ENCODE measurements around the gene DHX34.

The DHX34 gene

DNA sequence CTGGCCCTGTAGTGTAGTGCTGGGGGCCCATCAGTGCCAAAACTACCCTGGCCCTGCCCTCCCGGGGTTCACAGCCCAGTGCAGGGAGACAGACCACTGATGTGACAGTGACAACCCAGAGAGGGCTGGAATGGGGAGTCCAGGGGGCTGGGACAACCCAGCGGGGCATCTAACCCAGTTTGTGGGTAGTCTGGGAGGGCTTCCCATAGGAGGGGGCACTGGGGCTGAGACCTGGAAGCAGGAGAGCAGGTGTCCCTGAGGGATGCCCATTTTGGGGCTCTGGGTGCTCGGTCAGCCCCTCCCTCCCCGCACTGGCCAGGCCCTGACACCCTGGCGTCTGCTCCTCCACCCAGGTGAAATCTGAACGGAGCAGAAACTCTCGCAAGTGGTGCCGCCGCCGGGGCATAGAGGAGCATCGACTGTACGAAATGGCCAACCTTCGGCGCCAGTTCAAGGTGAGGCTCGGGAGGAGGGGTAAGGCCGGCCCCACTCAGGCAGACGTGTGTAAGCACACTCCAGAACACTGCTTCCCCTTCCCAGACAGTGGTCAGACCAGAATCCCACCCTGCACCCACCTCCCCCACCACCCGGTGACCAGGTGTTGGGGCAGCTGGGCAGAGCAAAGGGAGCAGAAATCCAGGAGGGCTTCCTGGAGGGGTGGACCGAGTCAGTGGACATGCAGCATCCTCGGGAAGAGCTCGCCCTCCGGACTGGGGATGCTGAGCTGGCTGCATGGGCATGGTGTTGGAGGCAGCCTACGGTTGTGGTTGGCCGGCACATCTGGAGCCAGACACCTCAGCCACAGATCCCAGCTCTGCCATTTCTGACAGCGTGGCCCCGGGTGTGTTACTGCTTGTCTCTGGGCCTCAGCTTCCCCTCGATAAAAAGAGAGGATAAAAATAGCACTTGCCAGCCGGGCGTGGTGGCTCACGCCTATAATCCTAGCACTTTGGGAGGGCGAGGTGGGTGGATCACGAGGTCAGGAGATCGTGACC lies 24.4 kb downstream of the DHX34 start:
- Histone ChIP-seq H3K4me3 (ENCODE audit: low read length) (no peak overlapping the region), H3K9ac (ENCODE audit: low read depth, low read length) (no peak overlapping the region), H3K4me2 (ENCODE audit: low read length) (no peak overlapping the region), H3K36me3 (ENCODE audit: insufficient read depth, low read length) (peaks cover 84% of the 10 kb centered on the region), H3K9me3 (replicated peaks; ENCODE audit: low read length) (no peaks in the 10 kb centered on the region), H3K27me3 (ENCODE audit: control insufficient read depth, insufficient read depth, low read length) (no peaks in the 10 kb centered on the region), H3K4me1 (ENCODE audit: control insufficient read depth, insufficient read depth, low read length) (peaks cover 17% of the 10 kb centered on the region)

DNA sequence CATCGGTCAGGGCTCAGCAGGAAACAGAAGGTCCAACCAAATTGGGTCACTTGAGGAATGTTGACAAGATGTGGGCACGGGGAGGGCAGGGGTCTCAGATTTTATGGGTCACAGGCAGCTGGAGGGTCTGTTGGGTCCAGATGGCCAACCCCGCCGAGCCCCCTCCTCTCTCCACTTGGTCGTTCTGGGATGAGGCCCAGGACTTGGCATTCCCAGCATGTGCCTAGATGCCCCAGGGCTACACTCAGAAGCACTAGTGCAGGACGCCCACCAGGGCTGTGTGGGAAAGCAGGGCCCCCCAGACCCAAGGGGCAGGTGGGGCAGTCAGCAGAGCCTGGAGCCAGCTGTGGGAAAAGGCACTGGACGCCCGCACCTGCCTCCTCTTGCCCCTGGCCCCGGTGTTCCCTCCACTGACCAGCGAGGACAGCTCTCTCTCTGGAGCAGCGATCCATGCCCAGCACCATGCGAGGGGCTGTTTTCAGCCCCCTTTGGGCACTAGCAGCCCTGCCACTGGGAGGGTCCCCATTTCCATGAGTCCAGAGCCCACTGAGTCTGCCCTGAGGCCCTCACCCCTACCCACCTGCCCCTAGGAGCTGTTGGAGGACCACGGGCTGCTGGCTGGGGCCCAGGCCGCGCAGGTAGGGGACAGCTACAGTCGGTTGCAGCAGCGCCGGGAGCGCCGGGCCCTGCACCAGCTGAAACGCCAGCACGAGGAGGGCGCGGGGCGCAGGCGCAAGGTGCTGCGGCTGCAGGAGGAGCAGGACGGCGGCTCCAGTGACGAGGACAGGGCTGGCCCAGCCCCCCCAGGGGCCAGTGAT lies 26.0 kb downstream of the DHX34 start:
- Histone ChIP-seq H3K9me3 (replicated peaks; ENCODE audit: low read length) (no peaks in the 10 kb centered on the region), H3K9ac (ENCODE audit: low read depth, low read length) (no peak overlapping the region), H3K36me3 (ENCODE audit: insufficient read depth, low read length) (peaks cover 79% of the 10 kb centered on the region), H3K4me2 (ENCODE audit: low read length) (no peak overlapping the region), H3K4me3 (ENCODE audit: low read length) (no peak overlapping the region), H3K27me3 (ENCODE audit: control insufficient read depth, insufficient read depth, low read length) (no peaks in the 10 kb centered on the region), H3K4me1 (ENCODE audit: control insufficient read depth, insufficient read depth, low read length) (peaks cover 17% of the 10 kb centered on the region)

DNA sequence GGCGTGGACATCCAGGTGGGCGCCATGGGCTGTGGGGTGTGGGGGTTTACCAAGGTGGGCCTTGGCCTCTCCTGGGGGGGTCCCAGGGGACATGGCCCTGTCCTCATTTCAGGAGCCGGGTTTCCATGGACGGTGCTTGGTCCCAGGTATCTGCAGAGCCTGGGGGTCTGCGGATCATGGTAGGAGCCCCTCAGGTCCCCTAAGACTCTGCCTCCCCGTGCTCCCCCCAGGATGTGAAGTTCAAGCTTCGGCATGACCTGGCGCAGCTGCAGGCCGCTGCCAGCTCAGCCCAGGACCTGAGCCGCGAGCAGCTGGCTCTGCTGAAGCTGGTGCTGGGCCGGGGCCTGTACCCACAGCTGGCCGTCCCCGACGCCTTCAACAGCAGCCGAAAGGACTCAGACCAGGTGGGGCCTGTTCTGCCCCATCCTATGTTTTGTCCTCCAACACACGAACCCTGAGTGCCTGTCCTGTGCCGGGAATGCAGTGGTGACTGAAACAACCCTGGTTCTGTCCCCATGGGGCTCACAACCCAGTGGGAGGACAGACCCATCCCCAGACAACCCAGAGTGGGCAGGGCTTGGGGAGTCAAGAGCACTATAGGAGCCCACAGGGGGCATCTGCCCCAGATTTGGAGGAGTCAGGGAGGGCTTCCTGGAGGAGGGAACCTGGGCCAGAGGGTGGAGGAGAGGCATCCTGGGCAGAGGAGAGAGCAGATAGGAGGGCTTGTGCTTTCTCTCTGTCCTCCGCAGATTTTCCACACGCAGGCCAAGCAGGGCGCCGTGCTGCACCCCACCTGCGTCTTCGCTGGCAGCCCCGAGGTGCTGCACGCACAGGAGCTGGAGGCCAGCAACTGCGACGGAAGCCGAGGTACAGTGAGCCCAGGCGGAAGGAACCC lies 26.8 kb downstream of the DHX34 start:
- H3K4me3 ChIP-seq (ENCODE audit: low read length): no peak overlapping the region
- no peak overlapping the region for H3K4me2 ChIP-seq (ENCODE audit: low read length)
- no peak overlapping the region for H3K9ac ChIP-seq (ENCODE audit: low read depth, low read length)
- H3K36me3 ChIP-seq (ENCODE audit: insufficient read depth, low read length): peaks cover 84% of the 10 kb centered on the region
- H3K27me3 ChIP-seq (ENCODE audit: control insufficient read depth, insufficient read depth, low read length): no peaks in the 10 kb centered on the region
- H3K9me3 ChIP-seq (replicated peaks; ENCODE audit: low read length): no peaks in the 10 kb centered on the region
- peaks cover 8% of the 10 kb centered on the region for H3K4me1 ChIP-seq (ENCODE audit: control insufficient read depth, insufficient read depth, low read length)

DNA sequence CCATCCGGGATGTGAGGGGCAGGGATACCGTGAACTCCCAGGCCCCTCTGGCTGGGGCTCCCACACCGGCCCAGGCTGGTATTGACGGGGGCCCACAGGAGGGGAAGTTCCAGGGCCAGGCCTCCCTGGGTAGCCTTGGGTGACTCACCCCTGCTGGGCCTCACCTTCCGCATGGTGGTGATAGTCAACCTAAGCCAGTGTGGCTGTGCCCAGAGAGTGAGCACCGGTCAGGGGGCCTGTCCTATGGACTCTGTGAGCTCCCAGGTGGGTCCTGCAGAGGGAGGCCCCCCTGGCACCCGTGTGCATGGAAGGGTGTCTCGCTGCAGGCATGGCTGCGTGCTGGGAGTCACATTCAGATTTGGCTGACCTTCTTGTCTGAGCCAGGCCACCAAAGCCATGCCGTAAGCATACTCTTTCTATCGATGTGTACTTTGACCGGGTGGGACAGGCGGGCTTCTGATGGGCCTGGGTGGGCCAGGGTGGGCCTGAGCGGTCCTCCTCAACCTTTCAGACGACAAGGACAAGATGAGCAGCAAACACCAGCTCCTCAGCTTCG lies 27.6 kb downstream of the DHX34 start:
- Histone ChIP-seq H3K4me1 (ENCODE audit: control insufficient read depth, insufficient read depth, low read length) (peaks cover 6% of the 10 kb centered on the region), H3K9me3 (replicated peaks; ENCODE audit: low read length) (no peaks in the 10 kb centered on the region), H3K36me3 (ENCODE audit: insufficient read depth, low read length) (peaks cover 83% of the 10 kb centered on the region), H3K9ac (ENCODE audit: low read depth, low read length) (no peak overlapping the region), H3K4me2 (ENCODE audit: low read length) (no peak overlapping the region), H3K27me3 (ENCODE audit: control insufficient read depth, insufficient read depth, low read length) (no peaks in the 10 kb centered on the region), H3K4me3 (ENCODE audit: low read length) (no peak overlapping the region)

DNA sequence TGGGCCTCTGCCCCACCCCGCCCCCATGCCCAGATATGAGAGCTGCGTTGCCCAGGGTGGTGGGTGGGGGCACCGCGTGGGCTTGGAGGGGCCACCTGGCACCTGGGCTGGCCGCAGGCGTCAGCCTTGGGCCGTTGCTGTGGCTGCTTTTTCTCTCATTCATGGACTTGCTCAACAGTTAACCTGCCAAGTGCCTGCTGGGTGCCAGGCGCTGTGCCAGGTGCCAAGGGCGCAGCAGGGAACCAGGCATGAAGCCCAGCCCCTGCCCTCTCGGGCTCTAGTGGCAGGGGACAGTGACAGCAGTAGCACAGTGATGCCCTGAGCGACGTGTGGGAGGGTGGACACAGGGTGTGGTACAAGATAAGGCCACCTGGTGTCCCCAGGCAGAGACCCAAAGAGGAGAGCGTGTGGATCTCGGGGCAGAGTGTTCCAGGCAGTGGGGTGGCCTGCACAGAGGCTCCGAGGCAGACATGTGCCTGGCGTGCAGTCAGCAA lies 28.1 kb downstream of the DHX34 start:
- H3K27me3 ChIP-seq (ENCODE audit: control insufficient read depth, insufficient read depth, low read length): no peaks in the 10 kb centered on the region
- no peak overlapping the region for H3K4me2 ChIP-seq (ENCODE audit: low read length)
- H3K9me3 ChIP-seq (replicated peaks; ENCODE audit: low read length): no peaks in the 10 kb centered on the region
- peaks cover 83% of the 10 kb centered on the region for H3K36me3 ChIP-seq (ENCODE audit: insufficient read depth, low read length)
- H3K4me1 ChIP-seq (ENCODE audit: control insufficient read depth, insufficient read depth, low read length): peaks cover 6% of the 10 kb centered on the region
- H3K9ac ChIP-seq (ENCODE audit: low read depth, low read length): no peak overlapping the region
- H3K4me3 ChIP-seq (ENCODE audit: low read length): no peak overlapping the region

DNA sequence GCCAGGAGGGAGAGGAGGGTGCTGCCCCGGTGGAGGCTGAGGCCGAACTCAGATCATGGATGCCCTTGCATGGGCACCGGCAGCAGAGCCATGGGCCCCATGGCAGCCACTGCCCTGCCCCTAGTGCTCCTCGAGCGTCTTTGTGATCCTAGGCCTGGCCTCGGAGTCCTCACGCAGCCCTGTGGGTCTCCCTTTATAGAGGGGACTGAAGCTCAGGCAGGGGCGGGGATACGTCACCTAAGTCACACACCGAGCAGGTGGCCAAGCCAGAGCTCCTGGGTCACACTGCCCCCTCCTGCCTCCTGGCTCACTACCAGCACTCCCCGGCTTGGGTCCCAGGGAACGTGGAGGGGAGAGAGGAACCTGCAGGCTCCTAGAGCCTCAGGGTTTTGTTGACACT lies 28.7 kb downstream of the DHX34 start:
- Histone ChIP-seq H3K4me2 (ENCODE audit: low read length) (no peak overlapping the region), H3K9me3 (replicated peaks; ENCODE audit: low read length) (no peaks in the 10 kb centered on the region), H3K36me3 (ENCODE audit: insufficient read depth, low read length) (peaks cover 84% of the 10 kb centered on the region), H3K27me3 (ENCODE audit: control insufficient read depth, insufficient read depth, low read length) (no peaks in the 10 kb centered on the region), H3K4me3 (ENCODE audit: low read length) (no peak overlapping the region), H3K9ac (ENCODE audit: low read depth, low read length) (no peak overlapping the region), H3K4me1 (ENCODE audit: control insufficient read depth, insufficient read depth, low read length) (peaks cover 6% of the 10 kb centered on the region)

DNA sequence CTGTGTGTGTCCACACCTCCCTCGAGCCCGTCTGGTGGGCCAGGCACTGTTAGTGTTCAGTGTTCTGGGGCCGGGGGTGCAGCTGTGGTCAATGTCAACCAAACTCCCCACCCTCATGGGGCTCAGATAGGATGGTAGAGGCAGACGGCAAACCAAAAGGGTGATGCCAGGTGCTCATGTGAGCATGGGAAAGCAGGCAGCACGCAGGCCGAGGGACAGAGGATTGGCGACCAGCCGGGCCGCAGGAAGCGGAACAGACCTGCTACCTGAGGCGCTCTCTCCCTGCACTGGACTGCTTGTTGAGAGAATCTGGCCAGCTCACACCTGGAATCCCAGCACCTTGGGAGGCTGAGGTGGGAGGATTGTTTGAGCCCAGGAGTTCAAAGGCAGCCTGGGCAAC lies 29.1 kb downstream of the DHX34 start:
- peaks cover 6% of the 10 kb centered on the region for H3K4me1 ChIP-seq (ENCODE audit: control insufficient read depth, insufficient read depth, low read length)
- no peaks in the 10 kb centered on the region for H3K9me3 ChIP-seq (replicated peaks; ENCODE audit: low read length)
- H3K27me3 ChIP-seq (ENCODE audit: control insufficient read depth, insufficient read depth, low read length): no peaks in the 10 kb centered on the region
- no peak overlapping the region for H3K9ac ChIP-seq (ENCODE audit: low read depth, low read length)
- H3K4me3 ChIP-seq (ENCODE audit: low read length): no peak overlapping the region
- no peak overlapping the region for H3K4me2 ChIP-seq (ENCODE audit: low read length)
- H3K36me3 ChIP-seq (ENCODE audit: insufficient read depth, low read length): peaks cover 80% of the 10 kb centered on the region

DNA sequence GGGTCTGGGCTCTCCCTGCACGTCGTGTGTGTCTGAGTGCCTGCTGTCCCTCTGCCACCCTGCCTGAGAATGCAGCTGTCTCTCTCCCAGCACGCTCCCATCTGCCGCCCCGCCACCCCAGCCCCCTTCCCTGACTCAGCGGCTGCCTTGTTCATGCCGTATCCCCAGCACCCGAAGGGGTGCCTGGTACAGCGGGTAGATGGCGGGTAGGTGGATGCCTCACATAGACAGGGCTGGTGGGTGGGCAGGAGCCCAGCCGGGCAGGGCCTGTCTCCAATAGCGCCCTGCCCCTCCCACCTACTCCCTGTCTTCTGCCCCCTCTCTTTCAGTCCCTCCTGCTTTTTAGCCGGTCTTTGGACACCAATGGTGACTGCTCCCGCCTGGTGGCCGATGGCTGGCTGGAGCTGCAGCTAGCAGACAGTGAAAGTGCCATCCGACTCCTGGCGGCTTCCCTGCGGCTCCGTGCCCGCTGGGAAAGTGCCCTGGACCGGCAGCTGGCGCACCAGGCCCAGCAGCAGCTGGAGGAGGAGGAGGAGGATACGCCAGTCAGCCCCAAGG lies 30.3 kb downstream of the DHX34 start:
- no peaks in the 10 kb centered on the region for H3K9me3 ChIP-seq (replicated peaks; ENCODE audit: low read length)
- H3K4me2 ChIP-seq (ENCODE audit: low read length): peak overlapping the region; percentile 27
- peaks cover 69% of the 10 kb centered on the region for H3K36me3 ChIP-seq (ENCODE audit: insufficient read depth, low read length)
- no peak overlapping the region for H3K4me3 ChIP-seq (ENCODE audit: low read length)
- peaks cover 6% of the 10 kb centered on the region for H3K4me1 ChIP-seq (ENCODE audit: control insufficient read depth, insufficient read depth, low read length)
- no peak overlapping the region for H3K9ac ChIP-seq (ENCODE audit: low read depth, low read length)
- no peaks in the 10 kb centered on the region for H3K27me3 ChIP-seq (ENCODE audit: control insufficient read depth, insufficient read depth, low read length)

DNA sequence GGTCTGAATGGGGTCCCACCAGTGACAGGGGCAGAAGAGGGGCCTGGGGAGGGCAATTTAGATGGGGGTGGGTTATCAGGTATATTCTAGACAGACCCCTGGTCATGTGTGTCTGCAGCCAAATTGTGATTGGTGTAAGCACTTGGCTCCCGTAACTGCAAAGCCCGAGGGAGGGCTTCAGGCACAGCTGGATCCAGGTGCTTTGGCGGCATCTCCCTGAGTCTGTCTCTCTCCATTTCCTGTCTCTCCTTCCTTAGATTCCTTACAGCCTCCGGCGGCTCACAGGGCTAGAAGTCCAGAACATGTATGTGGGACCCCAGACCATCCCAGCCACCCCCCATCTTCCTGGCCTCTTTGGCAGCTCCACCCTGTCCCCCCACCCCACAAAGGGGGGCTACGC lies 31.4 kb downstream of the DHX34 start:
- H3K4me1 ChIP-seq (ENCODE audit: control insufficient read depth, insufficient read depth, low read length): peaks cover 6% of the 10 kb centered on the region
- no peak overlapping the region for H3K4me3 ChIP-seq (ENCODE audit: low read length)
- H3K27me3 ChIP-seq (ENCODE audit: control insufficient read depth, insufficient read depth, low read length): peaks cover 1% of the 10 kb centered on the region
- H3K9ac ChIP-seq (ENCODE audit: low read depth, low read length): no peak overlapping the region
- peaks cover 58% of the 10 kb centered on the region for H3K36me3 ChIP-seq (ENCODE audit: insufficient read depth, low read length)
- no peak overlapping the region for H3K4me2 ChIP-seq (ENCODE audit: low read length)
- H3K9me3 ChIP-seq (replicated peaks; ENCODE audit: low read length): no peaks in the 10 kb centered on the region

DNA sequence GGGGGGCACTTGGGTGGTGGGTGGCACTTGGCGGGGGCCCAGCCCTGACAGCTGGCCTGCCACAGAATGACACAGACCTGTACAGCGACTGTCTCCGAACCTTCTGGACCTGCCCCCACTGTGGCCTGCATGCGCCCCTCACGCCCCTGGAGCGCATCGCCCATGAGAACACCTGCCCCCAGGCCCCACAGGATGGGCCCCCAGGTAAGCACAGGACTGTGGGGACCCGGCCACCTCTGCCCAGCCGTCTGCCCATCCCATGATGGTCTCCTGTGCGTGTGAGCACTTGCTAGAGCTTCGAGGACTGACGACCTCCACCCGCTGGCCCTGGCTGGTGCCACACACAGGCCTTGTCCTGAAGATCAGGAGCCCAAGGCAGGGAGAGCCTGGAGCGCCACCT lies 32.0 kb downstream of the DHX34 start:
- peaks cover 53% of the 10 kb centered on the region for H3K36me3 ChIP-seq (ENCODE audit: insufficient read depth, low read length)

More for the DNA sequence above, 32.0 kb downstream of the DHX34 start:
- H3K4me3 ChIP-seq (ENCODE audit: low read length): no peak overlapping the region
- no peak overlapping the region for H3K4me2 ChIP-seq (ENCODE audit: low read length)
- H3K9ac ChIP-seq (ENCODE audit: low read depth, low read length): no peak overlapping the region
- no peaks in the 10 kb centered on the region for H3K9me3 ChIP-seq (replicated peaks; ENCODE audit: low read length)
- H3K4me1 ChIP-seq (ENCODE audit: control insufficient read depth, insufficient read depth, low read length): peaks cover 6% of the 10 kb centered on the region
- peaks cover 3% of the 10 kb centered on the region for H3K27me3 ChIP-seq (ENCODE audit: control insufficient read depth, insufficient read depth, low read length)

Measured in skeletal muscle satellite cell (primary cell).